Thoracic aorta (tissue), 2 donors: Measurements from ENCODE around the gene GALNT9. TPM values are rescaled to one million over a fixed set of nuclear protein-coding genes. Genes with fewer than 3 reads are reported as not detected.
"Not testable (repeated sequence)": the region's sequence is repeated elsewhere in the genome, so short reads cannot be mapped to it uniquely, and the experiment has no call there.

ENCODE experiments used
- ATAC-seq: fragments of 150-250 bp; one replicate; pipeline ENCODE4 v1.8.0; 2017; ENCODE audit warnings: low read depth; ENCODE audit not compliant: insufficient number of reproducible peaks, low FRiP score
- DNase-seq: peaks from one replicate; pipeline ENCODE4 v3.0.0-alpha.2; 2020; ENCODE audit warnings: low spot score
- H3K27ac ChIP-seq, 2 donors: fragments of 200-600 bp; sonication (generic); 1 replicate in 1 of 2; 2 replicates in 1 of 2; pipeline ENCODE4 v1.5.1; 2016; ENCODE audit warnings: mild to moderate bottlenecking in 2 of 2, moderate library complexity in 2 of 2
- H3K27me3 ChIP-seq: fragments of 200-600 bp; sonication (generic); replicated peaks from 2 replicates; pipeline ENCODE4 v1.6.0; 2016; ENCODE audit warnings: mild to moderate bottlenecking; ENCODE audit not compliant: insufficient read depth
- H3K36me3 ChIP-seq: fragments of 200-600 bp; sonication (generic); one replicate; pipeline ENCODE4 v1.5.1; 2016
- H3K4me1 ChIP-seq, 2 donors: fragments of 200-600 bp; sonication (generic); 1 replicate in 1 of 2; 2 replicates in 1 of 2; pipeline versions ENCODE4 v1.5.1 to v1.6.0; 2016; ENCODE audit warnings: low read depth in 2 of 2, mild to moderate bottlenecking in 1 of 2; ENCODE audit not compliant: control insufficient read depth in 1 of 2
- H3K4me3 ChIP-seq: fragments of 200-600 bp; sonication (generic); 2 replicates; pipeline ENCODE4 v1.5.1; 2016; ENCODE audit warnings: mild to moderate bottlenecking
- H3K9me3 ChIP-seq: fragments of 200-600 bp; sonication (generic); 2 replicates; pipeline ENCODE4 v1.5.1; 2016
- CTCF ChIP-seq: fragments of 200-600 bp; sonication (generic); IDR thresholded peaks from one replicate; pipeline ENCODE4 v1.5.1; 2019; ENCODE audit warnings: antibody characterized with exemption
- total RNA-seq, 2 donors: library from RNA; depleted of rRNA; stranded (reverse); fragments of >200 nt; gene quantifications; one replicate each; pipeline versions ENCODE4 v1.1.0 to v1.2.3, GENCODE V29; 2016

GALNT9 gene
- total RNA-seq, 2 donors from 2014 or later, result 1.7 TPM; not detected in 1

- Histone ChIP-seq H3K9me3 (no peaks in the 10 kb centered on the region), H3K4me3 (no peak overlapping the region), H3K27me3 (no peaks in the 10 kb centered on the region), H3K27ac (no peak overlapping the region), H3K36me3 (no peaks in the 10 kb centered on the region), H3K4me1 (no peaks in the 10 kb centered on the region)
- DNase-seq (no peak), ATAC-seq (no peak)
- no peak for TF ChIP-seq CTCF
These were observed 31.8 kb upstream of the GALNT9 start for GRCh38 chr12:132360906-132361777.

- H3K9me3 ChIP-seq, result no peaks in the 10 kb centered on the region
- no peaks in the 10 kb centered on the region for H3K36me3 ChIP-seq
- no peak for ATAC-seq
- DNase-seq, result no peak
- H3K4me1 ChIP-seq, result no peaks in the 10 kb centered on the region
- no peak overlapping the region for H3K27ac ChIP-seq
- TF ChIP-seq CTCF, result no peak
- no peak overlapping the region for H3K4me3 ChIP-seq
- no peaks in the 10 kb centered on the region for H3K27me3 ChIP-seq
These were observed 31.0 kb upstream of the GALNT9 start for GRCh38 chr12:132360410-132360809.

- no peaks in the 10 kb centered on the region for H3K36me3 ChIP-seq
- H3K27me3 ChIP-seq, result no peaks in the 10 kb centered on the region
- H3K9me3 ChIP-seq, result no peaks in the 10 kb centered on the region
- ATAC-seq (no peak), DNase-seq (no peak)
- no peak overlapping the region for H3K4me3 ChIP-seq
- TF ChIP-seq CTCF, result no peak
- no peaks in the 10 kb centered on the region for H3K4me1 ChIP-seq
- H3K27ac ChIP-seq, result no peak overlapping the region
These were observed 30.6 kb upstream of the GALNT9 start for GRCh38 chr12:132359971-132360370.

GRCh38 chr12:132359551-132359950 is 30.2 kb upstream of the GALNT9 start:
- Histone ChIP-seq H3K9me3 (no peaks in the 10 kb centered on the region), H3K27ac (no peak overlapping the region), H3K4me3 (no peak overlapping the region), H3K36me3 (no peaks in the 10 kb centered on the region), H3K27me3 (no peaks in the 10 kb centered on the region), H3K4me1 (no peaks in the 10 kb centered on the region)
- no peak for ATAC-seq
- no peak for DNase-seq
- no peak for TF ChIP-seq CTCF

- H3K27me3 ChIP-seq, H3K27ac ChIP-seq, ATAC-seq, H3K36me3 ChIP-seq, H3K9me3 ChIP-seq, DNase-seq, H3K4me3 ChIP-seq, H3K4me1 ChIP-seq: not testable (repeated sequence)
These were observed 29.1 kb upstream of the GALNT9 start for GRCh38 chr12:132358241-132359225.
